GM19397 (cell line): Measurements from ENCODE around the gene KRTAP10-6.
"Not testable (repeated sequence)": the region's sequence is repeated elsewhere in the genome, so short reads cannot be mapped to it uniquely, and the experiment has no call there.

ENCODE experiments used
- ATAC-seq: cut with Tn5 transposase; IDR thresholded peaks from one replicate; pipeline ENCODE4 v1.9.1; 2021; ENCODE audit warnings: mild to moderate bottlenecking, moderate library complexity; ENCODE audit not compliant: unreplicated experiment

Gene KRTAP10-6

DNA sequence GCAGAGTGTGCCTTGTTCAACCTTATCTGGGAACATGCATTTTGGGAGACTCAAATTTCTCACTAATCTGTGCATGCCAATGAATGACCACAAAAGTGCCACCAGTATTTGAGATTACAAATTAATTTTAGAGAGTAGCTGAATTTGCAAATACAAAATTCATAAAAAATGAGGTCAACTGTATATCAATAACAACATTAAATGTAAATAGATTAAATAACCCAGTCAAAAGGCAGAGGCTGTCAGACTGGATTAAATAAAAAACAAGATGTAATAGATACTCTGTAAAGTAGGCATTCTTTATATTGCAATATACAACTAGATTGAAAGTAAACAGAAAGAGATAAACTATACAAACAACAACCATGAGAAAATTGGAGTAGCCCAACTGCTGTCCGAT is 28.2 kb downstream of the KRTAP10-6 start:
- ATAC-seq: no peak

DNA sequence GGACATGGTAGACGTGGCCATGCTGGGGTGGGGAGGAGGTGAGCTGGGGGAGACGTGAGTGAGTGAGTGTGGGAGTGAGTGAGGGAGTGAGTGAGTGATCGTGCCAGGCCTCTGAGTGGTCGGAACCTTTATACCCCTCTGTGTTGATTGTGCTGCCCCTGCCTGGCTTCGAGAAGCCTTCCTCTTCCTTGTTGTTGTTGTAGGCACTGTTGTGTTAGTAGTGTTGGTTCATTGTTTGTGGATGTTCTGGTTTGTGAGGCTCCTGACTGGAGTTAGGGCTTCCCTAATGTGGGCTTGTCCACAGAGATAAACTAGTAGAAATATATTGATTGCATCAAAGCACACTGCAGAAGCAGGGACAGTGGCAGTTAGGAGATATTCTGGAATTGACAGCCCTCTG is 33.6 kb downstream of the KRTAP10-6 start, which contains the start of gene KRTAP10-3:
Gene KRTAP10-3, minus strand, starts transcription at position 101 of the 400 bp plus-strand sequence. Its CDS starts 80 bp downstream, at position 21.
- no peak for ATAC-seq

DNA sequence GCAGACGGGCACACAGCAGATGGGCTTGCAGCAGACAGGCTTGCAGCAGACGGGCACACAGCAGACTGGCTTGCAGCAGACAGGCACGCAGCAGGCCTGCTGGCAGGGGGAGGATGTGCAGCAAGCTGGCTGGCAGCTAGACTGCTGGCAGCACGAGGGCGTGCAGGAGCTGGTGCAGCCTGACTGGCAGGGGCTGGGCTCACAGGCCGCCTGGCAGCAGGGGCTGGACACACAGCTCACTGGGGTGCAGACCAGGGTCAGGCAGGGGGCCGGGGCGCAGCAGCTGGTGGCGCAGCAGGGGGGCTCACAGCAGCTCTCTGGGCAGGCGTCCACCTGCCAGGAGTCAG is 34.0 kb downstream of the KRTAP10-6 start:
- ATAC-seq: not testable (repeated sequence)

DNA sequence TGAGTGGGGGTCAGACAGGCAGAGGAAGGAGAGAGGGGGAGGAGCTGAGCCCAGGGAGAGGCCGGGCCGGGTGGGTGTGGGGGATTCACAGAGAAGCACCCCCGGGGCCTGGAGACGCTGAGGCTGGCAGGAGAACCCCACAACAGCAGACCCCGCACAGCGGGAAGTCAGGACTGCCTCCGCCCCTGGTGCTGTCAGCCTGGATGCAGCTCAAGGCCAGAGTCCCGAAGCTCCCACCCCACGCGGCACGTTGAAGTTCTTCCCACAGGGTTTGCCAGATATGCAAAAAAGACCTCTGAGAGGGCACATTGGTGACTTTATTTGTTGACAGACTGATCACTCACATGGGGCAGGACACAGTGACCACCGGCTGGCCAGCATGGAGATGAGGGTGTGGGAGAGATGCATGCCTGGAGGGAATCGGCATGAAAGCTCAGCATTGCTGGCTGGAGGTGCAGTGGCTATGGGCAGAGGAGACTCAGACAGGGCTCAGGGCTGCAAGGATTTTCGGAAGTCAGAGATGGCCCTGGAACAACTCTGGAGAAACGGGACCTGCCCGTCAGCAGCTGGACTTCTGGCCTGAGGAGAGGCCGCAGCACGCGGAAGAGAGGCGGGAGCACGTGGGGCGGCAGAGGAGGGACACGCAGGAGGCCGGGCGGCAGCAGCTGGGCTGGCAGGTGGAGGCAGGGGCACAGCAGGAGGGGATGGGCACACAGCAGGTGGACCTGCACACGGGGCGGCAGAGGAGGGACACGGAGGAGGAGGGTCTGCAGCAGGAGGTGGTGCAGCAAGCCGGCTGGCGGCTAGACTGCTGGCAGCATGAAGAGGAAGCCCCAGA is 34.6 kb downstream of the KRTAP10-6 start:
- no peak for ATAC-seq

DNA sequence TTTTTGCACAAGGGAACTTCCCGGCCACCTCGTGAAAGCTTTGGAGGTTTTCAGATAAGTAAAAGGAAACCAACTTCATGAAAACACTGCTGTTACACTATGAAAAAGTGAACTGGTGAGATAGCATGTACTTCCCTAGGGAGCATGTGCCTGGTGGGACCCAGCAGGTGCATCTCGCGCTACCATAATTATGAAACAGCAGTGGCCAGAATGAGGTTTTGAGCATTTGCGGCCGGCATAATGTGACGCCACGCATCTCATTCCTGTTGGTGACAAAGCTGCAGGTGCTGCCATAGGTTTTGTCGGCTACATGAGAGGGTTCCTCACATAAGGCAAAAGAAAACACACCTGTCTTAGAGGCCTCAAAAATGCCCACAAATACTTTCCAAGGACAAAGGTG is 35.4 kb downstream of the KRTAP10-6 start:
- ATAC-seq: no peak

DNA sequence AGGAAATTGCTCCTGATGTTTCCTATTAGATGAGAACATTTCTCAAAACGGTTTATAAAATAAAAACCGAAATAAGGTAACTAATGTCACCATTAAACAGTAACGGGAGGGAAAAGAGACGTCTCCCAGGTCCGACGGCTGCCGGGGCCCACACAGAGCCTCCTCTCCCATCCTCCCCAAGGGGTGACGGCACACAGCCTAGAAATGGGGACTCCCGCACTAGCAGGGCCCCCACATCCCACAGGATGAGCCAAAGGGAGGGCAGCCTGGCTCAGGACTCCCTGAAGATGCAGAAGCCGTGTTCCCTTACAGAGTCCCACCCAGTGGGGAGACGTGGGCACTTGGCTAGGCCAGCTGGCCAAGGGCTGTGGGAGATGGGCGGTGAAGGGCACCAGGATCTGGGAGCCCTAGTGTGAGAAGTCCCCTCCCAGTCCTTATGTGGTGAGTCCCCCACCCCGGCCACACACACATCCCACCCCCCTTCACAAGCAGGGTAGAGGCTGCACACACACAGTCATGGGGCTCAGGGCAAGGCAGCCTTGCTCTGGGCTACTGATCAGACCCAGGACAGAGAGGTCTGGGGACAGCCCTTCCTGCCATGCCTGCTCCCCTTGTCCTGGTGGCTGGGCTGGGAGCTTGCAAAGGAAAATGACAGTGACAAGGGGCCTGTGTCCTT is 37.0 kb downstream of the KRTAP10-6 start:
- no peak for ATAC-seq

DNA sequence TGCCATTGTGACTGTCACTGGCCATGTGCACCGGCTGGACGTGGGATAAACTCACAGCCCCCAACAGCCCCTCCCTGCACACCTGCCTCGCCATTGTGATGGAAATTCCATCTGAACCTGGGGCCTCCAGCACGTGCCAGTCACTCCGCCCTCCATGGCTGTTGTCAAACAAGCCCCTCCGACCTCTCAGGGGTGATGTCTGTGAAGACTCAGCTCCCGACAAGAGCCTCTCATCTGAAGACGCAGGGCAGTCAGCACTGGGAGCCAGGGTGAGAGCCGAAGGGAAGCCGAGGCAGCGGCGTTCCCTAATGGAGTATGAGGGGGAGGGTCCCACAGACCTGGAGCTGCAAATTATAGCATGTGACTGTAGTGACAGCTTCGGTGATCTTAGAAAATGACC is 39.6 kb downstream of the KRTAP10-6 start:
- ATAC-seq: no peak

DNA sequence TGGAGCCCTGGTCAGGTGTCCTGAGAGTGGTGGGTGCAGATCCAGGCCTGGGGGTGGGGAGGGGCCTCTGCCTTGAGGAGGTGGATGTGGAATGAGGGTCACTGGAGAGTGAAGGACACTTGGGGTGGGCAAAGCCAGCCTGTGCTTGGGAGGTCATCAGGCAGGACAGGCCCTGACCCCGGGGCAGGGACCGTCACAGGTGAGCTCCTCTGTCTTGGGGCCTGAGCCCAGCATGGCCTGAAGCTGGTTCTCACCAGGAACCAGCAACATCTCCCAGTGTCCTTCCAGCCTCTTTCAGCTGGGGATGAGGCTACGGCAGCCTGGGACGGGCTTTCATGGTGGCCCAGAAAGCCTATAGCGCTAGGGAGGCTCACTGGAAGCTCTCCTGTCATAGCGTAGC is 40.2 kb downstream of the KRTAP10-6 start:
- no peak for ATAC-seq

DNA sequence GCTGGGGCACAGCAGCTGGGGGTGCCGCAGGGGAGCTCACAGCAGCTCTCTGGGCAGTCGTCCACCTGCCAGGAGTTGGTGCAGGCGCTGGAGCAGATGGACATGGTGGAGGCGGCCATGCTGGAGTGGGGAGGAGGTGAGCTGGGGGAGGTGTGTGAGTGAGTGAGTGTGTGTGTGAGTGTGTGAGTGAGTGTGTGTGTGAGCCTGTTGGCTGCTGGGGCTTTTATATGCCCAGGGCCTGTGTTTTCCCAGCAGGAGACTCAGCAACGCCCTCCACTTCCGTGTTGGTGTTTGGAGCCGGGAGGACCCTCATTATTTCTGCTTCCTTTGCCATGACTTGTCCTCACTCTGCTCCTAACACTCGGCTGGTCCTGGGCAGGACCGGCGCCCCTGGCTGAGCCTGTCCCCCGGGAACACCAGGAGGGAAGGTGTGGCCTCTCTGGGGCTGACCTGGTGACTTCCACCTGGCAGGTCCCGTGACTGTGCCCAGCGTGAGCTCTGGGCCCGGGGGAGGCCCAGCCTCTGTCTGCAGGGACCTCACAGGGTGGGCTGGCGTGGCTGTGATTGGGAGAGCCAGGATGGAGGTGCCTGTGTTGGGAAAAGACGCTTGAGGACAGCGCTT is 40.9 kb downstream of the KRTAP10-6 start, which contains the start of gene KRTAP10-2:
Gene KRTAP10-2, minus strand, starts transcription at position 166 of the 622 bp plus-strand sequence. Its CDS starts 47 bp downstream, at position 119.
- no peak for ATAC-seq

DNA sequence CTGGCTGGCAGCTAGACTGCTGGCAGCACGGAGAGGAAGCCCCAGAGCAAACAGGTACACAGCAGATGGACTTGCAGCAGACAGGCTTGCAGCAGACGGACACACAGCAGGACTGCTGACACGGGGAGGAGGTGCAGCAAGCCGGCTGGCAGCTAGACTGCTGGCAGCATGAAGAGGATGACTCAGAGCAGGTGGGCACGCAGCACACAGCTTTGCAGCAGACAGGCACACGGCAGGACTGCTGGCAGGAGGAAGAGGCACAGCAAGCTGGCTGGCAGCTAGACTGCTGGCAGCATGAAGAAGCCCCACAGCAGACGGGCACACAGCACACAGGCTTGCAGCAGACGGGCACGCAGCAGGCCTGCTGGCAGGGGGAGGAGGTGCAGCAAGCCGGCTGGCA is 41.5 kb downstream of the KRTAP10-6 start:
- no peak for ATAC-seq

DNA sequence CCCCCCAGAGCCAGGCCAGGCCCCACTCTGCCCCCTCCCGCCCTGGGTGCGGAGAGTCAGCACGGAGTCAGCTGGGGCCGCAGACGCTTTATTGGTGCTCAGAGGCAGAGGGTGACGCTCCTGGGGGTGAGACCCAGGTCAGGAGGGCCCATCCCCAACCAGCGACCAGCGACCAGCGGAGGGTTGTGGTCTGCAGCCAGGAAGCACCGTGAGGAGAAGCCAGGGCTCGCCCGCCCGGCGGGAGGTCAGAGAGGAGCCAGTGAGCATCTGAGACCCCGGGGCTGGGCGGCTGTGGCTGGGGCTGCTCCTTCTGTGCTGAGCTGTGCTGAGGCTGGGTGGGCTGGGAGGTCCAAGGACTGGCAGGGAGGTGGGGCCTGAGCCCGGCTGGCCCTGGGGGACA is 42.0 kb downstream of the KRTAP10-6 start:
- not testable (repeated sequence) for ATAC-seq

DNA sequence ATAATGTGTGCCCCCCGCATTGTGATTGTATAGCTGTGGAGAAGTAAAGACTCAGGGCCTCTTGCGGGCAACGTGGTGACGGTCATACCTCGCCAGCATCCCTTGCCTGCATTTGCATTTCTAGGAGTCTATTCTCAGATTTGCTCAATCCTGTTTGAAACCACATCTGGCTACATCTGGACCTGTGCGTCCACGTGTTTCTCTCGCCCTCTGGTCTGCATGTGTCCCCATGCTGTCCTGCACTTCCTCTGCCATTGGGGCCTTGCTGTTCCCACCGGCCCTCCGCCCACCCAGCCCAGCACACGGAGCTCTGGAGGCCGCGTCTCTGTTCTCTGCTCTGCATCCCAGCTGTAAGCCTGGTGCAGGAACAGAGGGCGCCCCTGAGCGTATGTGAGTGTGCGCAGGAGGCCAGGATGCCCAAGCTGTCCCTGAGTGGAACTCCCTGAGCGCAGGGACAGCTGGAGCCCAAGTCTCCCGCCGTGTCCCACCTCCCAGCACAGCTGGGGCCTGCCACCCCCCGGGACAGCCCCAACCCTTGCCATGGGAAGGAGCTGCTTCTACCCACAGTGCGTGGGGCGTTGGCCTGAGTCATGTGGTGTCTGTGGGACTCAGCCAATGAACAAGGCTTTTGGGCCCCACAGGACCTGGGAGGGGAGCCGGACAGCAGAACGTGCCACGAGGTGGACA is 42.6 kb downstream of the KRTAP10-6 start:
- no peak for ATAC-seq

DNA sequence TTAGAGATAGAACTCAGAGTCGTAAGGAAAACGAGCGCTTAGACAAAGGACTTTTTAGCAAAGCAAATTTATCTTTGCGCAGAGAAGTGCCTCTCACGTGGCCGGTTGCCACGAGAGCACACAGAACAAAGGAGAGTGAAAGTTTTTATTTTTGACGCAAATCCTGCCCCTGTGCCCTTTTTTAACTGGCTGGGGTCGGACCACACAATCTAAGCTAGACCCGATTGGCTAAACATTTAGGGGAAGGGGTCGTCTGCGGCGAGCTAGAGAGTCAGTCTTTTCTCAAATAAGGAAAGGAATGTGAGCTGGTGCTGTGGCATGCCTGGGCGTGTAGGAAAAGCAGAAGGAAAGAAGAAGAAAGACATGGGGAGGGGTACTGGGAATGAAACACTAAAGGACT is 43.4 kb downstream of the KRTAP10-6 start:
- no peak for ATAC-seq

DNA sequence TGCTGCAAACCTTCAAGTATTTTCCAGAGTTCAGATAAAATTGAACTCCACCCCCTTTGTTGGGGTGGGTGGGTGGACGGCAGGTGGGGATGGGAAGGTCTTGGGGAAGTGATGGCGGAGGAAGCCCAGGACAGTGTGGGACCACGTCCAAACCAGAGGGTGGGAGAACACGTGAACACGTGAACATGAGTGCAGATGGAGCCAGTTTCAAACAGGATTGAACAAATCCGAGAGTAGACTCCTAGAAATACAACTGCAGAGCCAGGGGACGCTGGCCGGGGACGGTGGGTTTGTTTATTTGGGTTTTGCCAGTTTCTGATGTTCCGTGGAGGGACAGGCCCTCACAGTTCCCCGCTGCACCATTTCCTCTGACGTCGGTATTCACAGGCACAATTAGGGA is 43.9 kb downstream of the KRTAP10-6 start:
- ATAC-seq: no peak

DNA sequence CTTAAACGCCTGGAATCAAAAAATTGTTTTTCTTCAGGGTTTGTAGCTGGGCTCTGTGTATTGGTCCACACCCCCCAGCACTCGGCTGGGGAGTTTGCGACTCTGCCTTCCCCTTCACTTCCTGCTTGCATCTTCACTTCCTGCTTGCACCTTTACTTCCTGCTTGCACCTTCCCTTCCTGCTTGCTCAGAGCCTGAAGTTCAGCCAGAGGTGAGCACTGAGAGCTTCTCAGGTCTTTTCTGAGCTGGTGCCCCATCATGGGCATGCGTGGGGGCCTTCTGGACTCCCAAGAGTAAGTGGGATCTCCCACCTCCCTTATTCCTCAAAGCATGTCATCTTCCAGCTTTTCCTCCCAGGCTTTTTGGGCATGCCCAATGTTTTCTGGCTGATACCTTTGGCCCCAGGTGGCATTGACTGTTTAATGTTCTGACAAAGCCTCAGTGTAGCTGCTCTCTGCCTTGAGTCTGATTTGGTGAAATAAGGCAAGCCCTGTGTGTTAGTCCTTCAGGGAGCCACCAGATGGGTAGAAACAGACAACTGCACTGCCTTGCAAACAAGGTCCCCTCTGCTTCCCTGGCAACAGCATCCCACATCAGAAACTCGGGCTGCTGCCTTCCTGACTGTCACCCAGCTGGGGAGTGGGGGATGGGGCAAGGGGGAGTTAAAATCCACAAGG is 44.5 kb downstream of the KRTAP10-6 start:
- no peak for ATAC-seq

DNA sequence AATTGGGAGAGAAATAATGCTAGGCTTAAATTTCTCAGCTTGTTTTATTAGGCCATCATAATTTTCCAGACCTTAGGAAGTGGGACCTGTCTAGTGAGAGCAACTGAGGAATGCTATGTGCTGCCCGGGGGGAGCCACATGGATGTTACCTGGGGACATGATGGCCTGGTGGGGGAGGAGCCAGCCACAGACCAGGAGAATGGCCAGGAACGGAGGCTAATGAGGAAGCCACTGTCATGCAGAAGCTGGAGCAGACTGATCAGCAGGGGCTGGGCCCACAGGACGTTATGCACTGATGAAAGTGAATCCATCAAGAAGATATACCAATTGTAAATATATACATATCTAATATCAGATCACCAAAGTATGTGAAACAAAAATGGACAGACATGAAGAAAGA is 47.7 kb downstream of the KRTAP10-6 start:
- ATAC-seq: no peak

DNA sequence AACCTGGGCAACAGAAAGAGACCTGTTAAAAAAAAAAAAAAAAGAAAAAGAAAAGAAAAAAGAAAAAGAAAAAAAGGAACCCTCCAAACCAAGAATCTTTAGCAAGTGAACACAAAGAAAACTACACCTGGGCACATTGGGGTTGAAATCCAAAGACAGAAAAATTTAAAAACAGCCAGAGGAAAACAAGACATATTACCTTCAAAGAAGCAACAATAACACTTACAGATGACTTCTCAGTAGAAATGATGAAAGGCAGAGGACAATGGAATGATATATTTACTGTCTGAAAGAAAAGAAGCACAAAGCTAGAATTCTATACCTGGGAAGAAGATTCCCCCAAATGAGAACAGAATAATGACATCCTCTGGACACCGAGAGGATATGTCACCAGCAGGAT is 49.6 kb downstream of the KRTAP10-6 start:
- no peak for ATAC-seq
